Naive thymus-derived CD8-positive, alpha-beta T cell (primary cell): Measurements from ENCODE around the gene LRCOL1. TPM values are rescaled to one million over a fixed set of nuclear protein-coding genes. Genes with fewer than 3 reads are reported as not detected.

Experiments used
- ATAC-seq, 2 donors: fragments of 150-1000 bp; cut with Tn5 transposase in 1 of 2; sonication (Bioruptor Pico), chemical (Tn5 transposase) in 1 of 2; 1 replicate in 1 of 2; 2 replicates in 1 of 2; pipeline ENCODE4 v1.10.0; 2021; ENCODE audit warnings: mild to moderate bottlenecking in 2 of 2, moderate library complexity in 2 of 2
- POLR2A ChIA-PET: fragments of 350-600 bp; sonication (Branson Sonifier 250); formaldehyde crosslinking; loops from one replicate; lab custom pipeline; 2021; ENCODE audit warnings: antibody characterized with exemption; lab: Charles Lee
- DNase-seq, 10 donors: peaks; one replicate each; pipeline versions ENCODE4 v3.0.0 to v3.0.0-alpha.2; 2020 to 2022
- H3K27ac Mint-ChIP-seq, 10 donors: one replicate each; pipeline ENCODE4 v1.8.0; 2020 to 2022; ENCODE audit warnings: mild to moderate bottlenecking in 10 of 10, mixed read lengths in 10 of 10, moderate library complexity in 4 of 10, inconsistent platforms in 1 of 10
- H3K27me3 Mint-ChIP-seq, 5 donors: one replicate each; pipeline ENCODE4 v1.8.0; 2021 to 2022; ENCODE audit warnings: mixed read lengths in 5 of 5
- H3K36me3 Mint-ChIP-seq, 3 donors: one replicate each; pipeline ENCODE4 v1.8.0; 2020 to 2022; ENCODE audit warnings: mixed read lengths in 3 of 3, mild to moderate bottlenecking in 2 of 3, inconsistent platforms in 1 of 3
- H3K4me1 Mint-ChIP-seq, 4 donors: one replicate each; pipeline ENCODE4 v1.8.0; 2021 to 2022; ENCODE audit warnings: mixed read lengths in 4 of 4
- H3K4me3 Mint-ChIP-seq, 10 donors: one replicate each; pipeline ENCODE4 v1.8.0; 2020 to 2022; ENCODE audit warnings: mild to moderate bottlenecking in 10 of 10, mixed read lengths in 10 of 10, moderate library complexity in 6 of 10, inconsistent platforms in 1 of 10
- H3K9me3 Mint-ChIP-seq, 9 donors: one replicate each; pipeline ENCODE4 v1.8.0; 2020 to 2022; ENCODE audit warnings: mixed read lengths in 9 of 9, mild to moderate bottlenecking in 3 of 9, inconsistent platforms in 1 of 9, moderate library complexity in 1 of 9
- polyA plus RNA-seq, 3 donors: library from polyadenylated mRNA; unstranded; fragments of 300-500 nt; fragmentation: Illumina TruSeq; gene quantifications; one replicate each; pipeline ENCODE4 v1.2.3, GENCODE V29; 2021
- total RNA-seq, 8 experiments: library from RNA in 2 of 8; stranded (reverse) in 2 of 8; gene quantifications; one replicate each; pipeline ENCODE4 v1.2.3 and lab custom pipeline; 2021 to 2026

LRCOL1 gene
- total RNA-seq (not detected), polyA plus RNA-seq (not detected), total RNA-seq (lab: John Stamatoyannopoulos, UW) (0 reads per million in 6 experiments)

DNA sequence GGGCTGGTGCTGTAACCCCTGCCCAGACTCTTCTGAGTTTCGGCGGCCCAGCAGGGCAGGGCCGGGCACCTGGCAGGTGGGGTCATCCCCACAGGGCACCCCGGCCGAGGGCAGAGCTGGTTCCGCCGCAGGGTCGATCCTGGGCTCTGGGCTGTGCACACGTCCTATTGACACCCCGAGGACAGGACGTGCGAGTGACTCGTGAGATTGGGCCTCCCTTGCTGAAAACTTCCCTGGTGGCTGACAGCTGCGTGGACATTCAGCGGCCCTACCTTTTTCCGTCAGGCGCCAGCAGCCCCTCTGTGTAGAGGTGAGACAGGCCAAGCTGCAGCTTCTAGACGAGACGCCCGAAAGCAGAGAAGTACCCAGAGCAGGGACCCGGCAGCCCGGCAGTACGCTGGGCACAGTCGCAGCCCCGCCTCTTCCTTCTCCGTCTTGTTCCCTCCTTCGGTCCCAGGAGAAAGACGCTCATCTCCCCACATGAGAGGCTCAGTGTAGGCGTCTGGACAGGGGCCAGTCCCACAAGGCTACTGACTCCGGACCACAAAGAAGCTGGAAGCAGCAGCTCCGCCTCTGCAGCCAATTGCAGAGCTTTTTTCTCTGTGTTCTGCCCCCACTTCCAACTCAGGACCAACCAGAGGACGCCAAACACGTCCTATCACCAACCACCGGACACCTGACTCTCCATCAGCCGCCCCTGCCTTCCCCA is at the start of gene LRCOL1:
LRCOL1 (minus strand) TSS at position 532 of the 709 bp plus-strand sequence. CDS start 4,331 bp downstream, outside the sequence.
- Mint-ChIP-seq H3K9me3 (peaks cover 0 to 5% (median 0%) of the 10 kb centered on the region in 9 donors), H3K4me1 (peaks cover 5 to 13% (median 11%) of the 10 kb centered on the region in 4 donors), H3K27ac (peak within 1 kb of the TSS in 3 of 10 donors; percentile 42 to 85 (median 59)), H3K36me3 (peaks cover 0 to 2% (median 0%) of the 10 kb centered on the region in 3 donors), H3K27me3 (peaks cover 22 to 62% (median 32%) of the 10 kb centered on the region in 5 donors), H3K4me3 (peak within 1 kb of the TSS; percentile 34 to 81 (median 64))
- POLR2A ChIA-PET = no interaction called here
- no peak for DNase-seq
- ATAC-seq = peak in 1 of 2 donors; percentile 50

DNA sequence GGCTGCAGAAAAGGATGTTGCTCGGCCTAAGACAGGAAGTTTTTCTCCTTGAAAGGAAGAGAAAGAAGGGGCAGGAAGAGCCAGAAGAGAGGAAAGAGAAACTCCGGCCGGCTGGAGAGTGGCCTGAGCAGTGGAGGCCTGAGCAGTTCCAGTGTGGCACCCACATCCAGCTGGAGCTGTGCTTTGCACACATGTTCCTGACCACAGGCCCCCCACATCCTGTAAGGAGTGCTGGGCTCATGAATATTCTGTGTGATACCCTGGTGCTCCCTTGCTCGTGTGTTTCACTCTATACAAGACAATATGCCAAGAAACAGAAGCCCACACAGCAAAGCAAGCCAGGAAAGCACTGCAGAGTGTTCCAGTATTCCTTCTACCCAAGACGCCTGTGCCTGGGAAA is 49.7 kb upstream of the LRCOL1 start:
- DNase-seq = no peak
- H3K4me3 Mint-ChIP-seq = peak overlapping the region in 1 of 10 donors; percentile 13

DNA sequence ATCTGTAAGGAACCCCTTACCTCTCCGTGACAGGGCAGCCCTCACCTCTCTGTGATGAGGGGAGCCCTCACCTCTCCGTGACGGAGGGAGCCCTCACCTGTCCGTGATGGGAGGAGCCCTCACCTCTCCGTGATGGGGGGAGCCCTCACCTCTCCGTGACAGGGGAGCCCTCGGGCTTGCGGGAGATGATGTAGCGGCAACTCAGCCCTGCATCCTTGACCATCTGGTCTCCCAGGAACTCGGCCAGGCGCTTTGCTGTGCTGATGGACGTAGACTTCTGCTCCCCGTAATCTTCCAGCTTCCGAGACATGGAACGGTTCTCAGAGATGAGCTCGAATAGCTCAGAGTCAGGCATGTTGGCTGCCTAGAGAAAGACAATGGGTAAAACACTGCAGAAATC is 48.8 kb upstream of the LRCOL1 start:
- POLR2A ChIA-PET = interaction anchor here (0.7 kb wide), 1 partner anchor 9 kb away, joined by 3 read pairs; no protein-coding TSS in a partner anchor
- no peaks in the 10 kb centered on the region for H3K27me3 Mint-ChIP-seq
- ATAC-seq = no peak
- H3K9me3 Mint-ChIP-seq = no peaks in the 10 kb centered on the region
- no peak for DNase-seq
- no peak overlapping the region for H3K27ac Mint-ChIP-seq
- H3K36me3 Mint-ChIP-seq = peaks cover 0 to 67% (median 12%) of the 10 kb centered on the region in 3 donors
- H3K4me3 Mint-ChIP-seq = no peak overlapping the region
- H3K4me1 Mint-ChIP-seq = peaks cover 14 to 39% (median 25%) of the 10 kb centered on the region in 4 donors

More for the DNA sequence above, 49.7 kb upstream of the LRCOL1 start:
- peak overlapping the region; percentile 9 to 82 (median 60) for H3K27ac Mint-ChIP-seq
- H3K27me3 Mint-ChIP-seq = no peaks in the 10 kb centered on the region
- POLR2A ChIA-PET = no interaction called here
- H3K4me1 Mint-ChIP-seq = peaks cover 14 to 39% (median 25%) of the 10 kb centered on the region in 4 donors
- no peak for ATAC-seq
- H3K36me3 Mint-ChIP-seq = peaks cover 0 to 61% (median 9%) of the 10 kb centered on the region in 3 donors
- H3K9me3 Mint-ChIP-seq = no peaks in the 10 kb centered on the region

DNA sequence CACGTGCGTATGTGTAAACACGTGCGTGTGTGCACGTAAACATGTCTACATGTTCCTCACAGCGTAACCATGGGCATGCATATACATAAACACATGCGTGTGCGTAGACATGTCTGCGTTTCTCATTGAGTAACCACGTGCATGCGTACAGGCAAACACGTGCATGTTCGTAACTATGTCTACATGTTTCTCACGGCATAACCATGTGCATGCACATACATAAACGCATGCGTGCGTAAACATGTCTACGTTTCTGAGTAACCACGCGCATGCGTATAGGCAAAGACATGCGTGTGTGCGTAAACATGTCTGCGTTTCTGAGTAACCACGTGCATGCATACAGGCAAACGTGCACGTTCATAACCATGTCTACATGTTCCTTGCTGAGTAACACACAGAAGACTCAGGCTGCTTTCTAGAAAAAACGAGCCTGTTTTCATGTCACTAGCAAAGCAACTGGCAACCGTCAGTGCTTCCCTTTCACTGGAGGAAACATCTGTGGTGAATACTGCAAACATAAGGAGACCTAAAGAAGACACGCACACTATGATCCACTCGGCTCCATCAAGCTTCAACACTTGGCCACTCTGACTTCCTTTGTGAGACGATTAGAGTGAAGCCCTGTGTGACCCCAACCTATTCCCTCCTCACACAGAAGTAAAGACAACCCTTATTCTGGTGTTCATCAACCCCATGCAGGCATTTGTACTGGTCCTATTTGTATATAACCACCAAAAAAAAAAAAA is 47.9 kb upstream of the LRCOL1 start:
- H3K27me3 Mint-ChIP-seq = no peaks in the 10 kb centered on the region
- no peak for DNase-seq
- no peaks in the 10 kb centered on the region for H3K9me3 Mint-ChIP-seq
- H3K36me3 Mint-ChIP-seq = peaks cover 0 to 70% (median 18%) of the 10 kb centered on the region in 3 donors
- H3K4me1 Mint-ChIP-seq = peaks cover 12 to 37% (median 24%) of the 10 kb centered on the region in 4 donors
- no peak for ATAC-seq
- H3K27ac Mint-ChIP-seq = peak overlapping the region in 1 of 10 donors; percentile 71
- no peak overlapping the region for H3K4me3 Mint-ChIP-seq
- POLR2A ChIA-PET = interaction anchor here (0.7 kb wide), 1 partner anchor 9 kb away, joined by 3 read pairs; no protein-coding TSS in a partner anchor

DNA sequence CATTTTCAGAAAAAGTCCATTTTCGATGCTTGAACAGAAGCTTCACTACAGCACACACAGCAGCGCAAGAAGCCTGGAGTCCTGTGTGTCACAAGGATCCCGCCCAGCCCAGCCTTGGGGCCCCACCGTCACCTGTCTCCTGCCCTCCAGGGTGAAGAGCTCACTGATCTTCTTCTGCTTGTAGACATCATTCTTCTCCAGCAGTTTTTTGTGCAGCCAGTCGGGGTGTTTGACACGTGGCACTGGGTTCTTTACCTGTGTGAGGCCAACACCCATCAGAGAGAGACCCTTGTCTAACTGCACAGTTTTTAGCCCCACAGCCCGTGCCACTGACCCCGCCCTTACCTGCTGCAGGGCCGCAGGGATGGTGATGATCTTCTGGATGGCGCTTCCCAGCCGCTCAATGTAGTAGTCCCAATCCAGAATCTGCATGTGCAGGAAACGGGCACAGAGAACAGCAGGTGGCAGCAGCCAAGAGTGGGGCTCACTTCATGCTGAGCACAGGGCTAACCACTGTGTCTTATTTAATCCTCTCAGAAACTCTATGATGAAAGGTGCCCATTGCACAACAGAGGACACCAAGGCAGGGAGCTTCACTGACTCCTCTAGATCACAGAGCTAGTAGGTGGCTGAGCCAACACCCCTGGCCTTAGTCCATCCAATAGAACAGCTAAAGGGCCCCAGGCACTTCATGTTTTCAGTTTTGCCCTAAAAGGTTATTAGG is 46.8 kb upstream of the LRCOL1 start:
- DNase-seq (no peak), ATAC-seq (no peak)
- Mint-ChIP-seq H3K4me1 (peaks cover 5 to 26% (median 15%) of the 10 kb centered on the region in 4 donors), H3K27ac (peak overlapping the region in 1 of 10 donors; percentile 40), H3K9me3 (no peaks in the 10 kb centered on the region), H3K27me3 (no peaks in the 10 kb centered on the region), H3K4me3 (peak overlapping the region in 1 of 10 donors; percentile 28), H3K36me3 (peaks cover 0 to 67% (median 18%) of the 10 kb centered on the region in 3 donors)
- POLR2A ChIA-PET = no interaction called here

DNA sequence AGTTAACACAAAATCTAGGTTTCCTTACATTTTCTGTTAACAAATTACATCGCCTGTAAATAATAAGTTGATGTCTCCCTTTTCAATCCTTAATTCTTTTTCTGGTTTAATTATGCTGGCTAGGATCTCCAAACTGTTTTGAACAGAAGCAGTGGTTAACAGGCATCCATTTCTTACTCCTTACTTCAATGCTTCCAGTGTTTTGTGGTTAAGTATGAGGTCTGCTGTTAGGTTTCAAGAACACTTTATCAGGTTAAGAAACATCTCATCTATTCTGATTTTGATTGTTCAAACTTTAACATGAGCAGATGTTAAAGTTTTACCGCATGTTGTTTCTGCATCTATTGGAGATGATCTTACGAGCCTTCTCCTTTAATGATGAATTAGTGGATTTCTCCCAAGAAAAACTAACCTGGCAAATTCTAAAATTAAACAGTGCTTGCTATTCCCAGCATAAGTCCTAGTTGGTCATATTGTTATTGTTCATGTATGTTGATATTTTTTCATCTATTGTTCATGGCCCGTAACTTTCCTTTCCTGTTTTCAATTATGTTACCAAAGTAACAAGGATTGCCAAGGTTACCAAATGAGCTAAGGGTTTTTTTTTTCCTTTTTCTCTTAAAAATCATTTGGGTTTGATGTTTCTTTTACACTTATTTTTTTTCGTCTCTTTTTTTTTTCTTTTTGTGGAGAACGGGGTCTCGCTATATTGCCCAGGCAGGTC is 43.3 kb upstream of the LRCOL1 start:
- Mint-ChIP-seq H3K27ac (no peak overlapping the region), H3K4me1 (peaks cover 0 to 3% (median 0%) of the 10 kb centered on the region in 4 donors), H3K4me3 (no peak overlapping the region), H3K27me3 (no peaks in the 10 kb centered on the region), H3K36me3 (peaks cover 0 to 59% (median 12%) of the 10 kb centered on the region in 3 donors), H3K9me3 (no peaks in the 10 kb centered on the region)
- DNase-seq (no peak), ATAC-seq (no peak)
- POLR2A ChIA-PET = no interaction called here

DNA sequence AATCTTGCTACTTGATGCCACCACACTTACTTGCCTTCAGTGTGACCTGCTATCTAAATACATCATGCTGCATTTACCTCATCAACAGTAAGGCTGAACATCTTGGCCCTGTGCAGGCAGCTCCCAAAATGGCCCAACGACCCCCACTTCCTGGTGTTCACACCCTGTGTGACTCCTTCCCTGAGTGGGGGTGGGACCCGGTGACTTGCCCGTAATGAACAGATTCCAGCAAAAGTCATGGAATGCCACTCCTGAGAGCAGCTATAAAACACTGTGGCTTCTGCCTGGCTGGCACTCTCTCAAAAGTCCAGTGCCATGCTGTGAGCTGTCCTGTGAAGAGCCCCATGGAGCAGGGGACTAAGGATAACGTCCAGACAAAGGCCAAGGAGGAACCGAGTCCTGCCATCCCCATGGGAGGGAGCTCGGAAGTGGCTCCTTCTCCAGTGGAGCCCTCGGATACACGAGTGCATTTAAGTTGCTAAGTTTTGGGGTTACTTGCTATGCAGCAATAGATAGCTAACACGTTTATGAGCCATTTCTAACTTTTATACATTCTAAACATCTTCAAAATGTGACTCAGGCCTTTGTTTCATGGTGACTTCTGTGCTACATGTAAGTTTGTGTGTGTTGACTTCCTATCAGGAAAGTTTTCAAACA is 41.2 kb upstream of the LRCOL1 start:
- H3K36me3 Mint-ChIP-seq = peaks cover 0 to 56% (median 11%) of the 10 kb centered on the region in 3 donors
- ATAC-seq (no peak), DNase-seq (no peak)
- H3K27ac Mint-ChIP-seq = peak overlapping the region in 3 of 10 donors; percentile 13 to 71 (median 19)
- H3K27me3 Mint-ChIP-seq = no peaks in the 10 kb centered on the region
- no peaks in the 10 kb centered on the region for H3K9me3 Mint-ChIP-seq
- H3K4me3 Mint-ChIP-seq = no peak overlapping the region
- H3K4me1 Mint-ChIP-seq = no peaks in the 10 kb centered on the region
- POLR2A ChIA-PET = interaction anchor here (0.7 kb wide), 1 partner anchor 125 kb away, joined by 4 read pairs; no protein-coding TSS in a partner anchor

DNA sequence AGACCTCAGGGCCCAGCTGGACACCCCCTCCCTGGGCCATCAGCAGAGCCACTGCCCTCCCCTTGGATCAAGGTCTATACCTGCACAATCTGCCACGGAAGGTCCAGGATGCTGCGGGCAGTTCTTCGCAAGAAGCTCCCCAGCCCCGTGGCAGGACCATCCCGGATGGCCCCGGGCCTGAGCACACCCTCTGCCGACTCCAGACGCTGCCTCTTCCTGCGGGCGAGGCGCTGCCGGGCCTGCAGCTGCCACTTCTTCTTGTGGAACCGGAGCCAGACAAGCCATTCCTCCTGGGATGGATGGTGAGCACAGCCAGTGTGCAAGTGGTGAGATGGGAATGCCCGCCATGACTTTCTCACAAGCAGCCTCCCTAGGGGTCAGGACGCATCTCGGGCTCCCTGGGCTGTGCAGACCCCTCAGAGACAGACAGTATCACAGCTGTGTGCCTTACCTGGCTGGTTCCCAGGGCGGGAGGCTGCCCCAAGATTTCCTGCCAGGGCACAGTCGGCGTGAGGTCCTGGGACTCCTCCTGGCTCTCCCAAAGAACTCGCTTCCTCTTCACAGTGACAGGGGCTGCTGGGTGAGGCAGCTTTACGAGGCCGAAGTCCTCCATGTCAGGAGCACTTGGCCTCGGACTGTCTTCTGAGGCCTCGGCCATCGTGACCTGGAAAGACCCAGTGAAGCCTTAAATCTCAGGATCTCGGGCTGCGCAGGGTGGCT is 39.0 kb upstream of the LRCOL1 start:
- H3K27ac Mint-ChIP-seq = no peak overlapping the region
- H3K27me3 Mint-ChIP-seq = no peaks in the 10 kb centered on the region
- H3K4me1 Mint-ChIP-seq = no peaks in the 10 kb centered on the region
- no peak overlapping the region for H3K4me3 Mint-ChIP-seq
- no peaks in the 10 kb centered on the region for H3K9me3 Mint-ChIP-seq
- DNase-seq = no peak
- ATAC-seq = no peak
- H3K36me3 Mint-ChIP-seq = peaks cover 0 to 50% (median 10%) of the 10 kb centered on the region in 3 donors
- POLR2A ChIA-PET = interaction anchor here (0.6 kb wide), 1 partner anchor 10 kb away, joined by 3 read pairs; no protein-coding TSS in a partner anchor

DNA sequence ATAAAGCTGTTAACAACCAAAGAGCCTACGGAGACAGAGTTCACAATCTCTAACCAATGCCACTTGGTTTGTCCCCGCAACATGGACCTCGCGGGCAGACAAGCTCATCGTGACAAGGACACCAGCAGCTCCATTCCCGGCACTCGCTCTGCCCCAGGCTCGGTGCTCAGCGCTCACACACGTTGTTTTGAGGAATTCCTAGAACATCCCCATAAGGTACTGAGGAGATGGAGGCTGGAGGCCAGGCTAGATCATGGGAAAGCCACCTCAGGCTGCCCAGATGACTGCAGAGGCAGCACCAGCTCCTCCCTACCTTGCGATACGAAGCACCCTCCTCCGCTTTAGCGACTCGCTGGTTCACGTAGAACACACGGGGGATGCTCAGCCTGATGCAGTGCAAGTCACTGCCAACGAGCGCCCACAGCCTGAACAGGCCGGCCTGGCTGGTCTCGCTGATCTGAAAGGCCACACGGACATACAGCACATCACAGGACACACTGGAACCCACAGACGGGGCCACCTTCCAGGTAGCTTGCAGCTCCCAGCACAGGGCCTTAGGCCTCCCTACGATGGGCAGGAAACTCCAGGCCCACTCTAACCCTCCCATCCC is 38.3 kb upstream of the LRCOL1 start:
- H3K36me3 Mint-ChIP-seq = peaks cover 0 to 43% (median 7%) of the 10 kb centered on the region in 3 donors
- ATAC-seq (no peak), DNase-seq (no peak)
- H3K27ac Mint-ChIP-seq = no peak overlapping the region
- no peak overlapping the region for H3K4me3 Mint-ChIP-seq
- H3K9me3 Mint-ChIP-seq = no peaks in the 10 kb centered on the region
- POLR2A ChIA-PET = no interaction called here
- no peaks in the 10 kb centered on the region for H3K27me3 Mint-ChIP-seq
- H3K4me1 Mint-ChIP-seq = no peaks in the 10 kb centered on the region

DNA sequence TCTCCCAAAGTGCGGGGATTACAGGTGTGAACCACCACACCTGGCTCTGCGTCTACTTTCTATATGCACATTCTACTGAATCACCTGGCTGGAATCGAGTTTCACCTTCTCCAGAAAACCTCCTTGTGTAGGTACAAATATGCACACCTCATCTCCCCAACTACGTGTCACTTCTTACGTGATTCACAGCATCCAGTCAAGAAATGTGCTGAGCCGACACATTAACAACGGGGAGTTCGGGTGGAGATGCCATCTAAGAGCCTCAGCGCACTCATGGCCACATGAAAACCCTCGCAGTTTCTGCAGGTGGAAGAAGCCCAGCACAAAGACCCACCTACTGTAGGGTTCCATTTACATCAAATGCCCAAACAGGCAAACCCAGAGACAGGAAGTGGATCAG is 37.5 kb upstream of the LRCOL1 start:
- no peaks in the 10 kb centered on the region for H3K9me3 Mint-ChIP-seq
- DNase-seq = no peak
- H3K4me1 Mint-ChIP-seq = no peaks in the 10 kb centered on the region
- no peak for ATAC-seq
- H3K27me3 Mint-ChIP-seq = no peaks in the 10 kb centered on the region
- POLR2A ChIA-PET = no interaction called here
- peaks cover 0 to 42% (median 6%) of the 10 kb centered on the region in 3 donors for H3K36me3 Mint-ChIP-seq
- H3K4me3 Mint-ChIP-seq = no peak overlapping the region
- H3K27ac Mint-ChIP-seq = no peak overlapping the region
